ENCODE measurements around the gene GLRX5. TPM values are rescaled to one million over a fixed set of nuclear protein-coding genes. Genes with fewer than 3 reads are reported as not detected.

The GLRX5 gene
- 30.5 TPM for total RNA-seq

DNA sequence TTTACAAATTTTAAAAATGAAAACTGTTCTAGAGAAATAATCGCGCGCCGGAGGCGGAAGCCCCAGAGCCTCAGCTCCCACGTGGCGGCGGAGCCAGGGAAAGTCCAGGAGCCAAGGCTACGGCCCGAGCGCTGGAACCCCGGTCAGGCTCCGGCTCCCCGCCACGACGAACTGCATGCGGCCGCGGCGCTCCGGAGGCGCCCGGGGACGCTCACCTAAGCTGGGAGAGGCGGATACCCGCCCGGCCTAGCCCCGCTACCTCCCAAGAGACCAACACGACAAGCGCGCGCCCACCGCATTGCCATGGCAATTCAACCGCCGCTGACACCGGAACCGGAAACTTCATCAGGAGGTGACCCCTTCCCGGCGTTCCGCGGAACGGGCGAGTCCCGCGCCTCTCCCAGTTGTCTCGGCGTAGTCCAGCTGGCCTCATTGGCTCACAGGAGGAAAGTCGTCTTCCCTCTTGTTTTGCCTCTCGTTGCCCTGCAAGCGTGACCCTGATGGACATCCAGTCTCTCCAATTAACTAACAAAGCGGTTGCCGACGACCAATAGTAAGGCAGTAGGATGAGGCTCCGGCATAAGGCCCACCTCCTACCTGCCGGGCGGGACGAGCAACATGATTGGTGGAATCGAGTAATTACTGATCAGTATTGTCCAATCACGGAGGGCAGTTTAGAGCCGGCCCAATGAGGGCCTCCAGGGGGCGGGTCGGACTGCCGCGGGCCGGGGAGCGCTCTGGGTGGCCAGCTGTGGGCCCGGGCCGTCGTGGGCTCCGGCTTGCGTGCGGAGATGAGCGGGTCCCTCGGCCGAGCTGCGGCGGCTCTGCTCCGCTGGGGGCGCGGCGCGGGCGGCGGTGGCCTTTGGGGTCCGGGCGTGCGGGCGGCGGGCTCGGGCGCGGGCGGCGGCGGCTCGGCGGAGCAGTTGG lies at the start of gene GLRX5:
TSS of gene GLRX5 (plus strand) at position 752 of the 927 bp plus-strand sequence. CDS start at position 792, 40 bp downstream.

DNA sequence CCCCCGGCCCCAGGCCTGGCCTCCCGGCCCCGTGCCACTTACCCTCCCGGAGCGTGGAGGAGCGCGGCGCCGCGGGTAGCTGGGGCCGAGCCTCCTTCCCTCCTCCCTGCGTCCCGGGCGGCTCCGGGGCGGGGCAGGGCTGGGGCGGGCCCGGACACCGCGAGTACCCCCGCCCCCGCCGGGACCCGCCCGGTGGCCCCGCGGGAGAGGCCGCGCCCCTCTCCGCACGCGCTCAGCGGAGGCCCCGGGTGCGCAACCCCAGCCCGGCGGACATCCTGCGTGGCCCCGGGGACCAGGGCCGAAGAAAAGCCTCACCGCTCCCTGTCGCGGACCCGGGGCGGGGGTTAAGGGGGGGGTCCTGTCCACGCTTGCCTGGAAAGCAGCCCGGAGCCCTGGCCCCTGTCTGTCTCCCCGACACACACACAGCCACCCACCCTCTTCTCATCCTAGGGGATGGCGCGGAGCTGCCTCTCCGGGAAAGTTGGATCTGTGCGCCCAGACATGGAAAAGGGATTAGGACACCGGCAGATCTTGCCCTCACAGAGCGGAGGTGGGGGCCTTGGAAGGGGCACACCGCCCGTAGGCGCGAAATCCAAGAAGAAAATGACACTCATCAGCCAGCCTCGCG lies 18.2 kb upstream of the GLRX5 start, which contains the start of gene SYNE3:
TSS of gene SYNE3 (minus strand) at position 97 of the 628 bp plus-strand sequence. CDS start 40,829 bp downstream, outside the sequence.

Other genes starting within 250 kb of the GLRX5 start
- 25.3 TPM for gene CLMN, start 215.1 kb upstream of the GLRX5 start, total RNA-seq
- gene SYNE3, start 18.4 kb upstream of the GLRX5 start, total RNA-seq = 10.5 TPM
- not detected for gene TCL1B, start 151.4 kb downstream of the GLRX5 start, total RNA-seq
- not detected for gene TCL1A, start 179.1 kb downstream of the GLRX5 start, total RNA-seq

Data from camera-type eye (tissue), 1 donor.